Mucosa of rectum (tissue), 2 donors: ENCODE data around the gene TMEM40.

Source experiments
- H3K27ac ChIP-seq, 2 donors: one replicate each; pipeline ENCODE4 v1.7.0; 2013; ENCODE audit warnings: inconsistent platforms in 2 of 2, low read depth in 2 of 2, low read length in 2 of 2
- H3K27me3 ChIP-seq, 2 donors: one replicate each; pipeline ENCODE4 v1.7.0; 2013; ENCODE audit warnings: low read length in 2 of 2; ENCODE audit not compliant: control insufficient read depth in 2 of 2, insufficient read depth in 2 of 2
- H3K36me3 ChIP-seq, 2 donors: one replicate each; pipeline ENCODE4 v1.7.0; 2013; ENCODE audit warnings: low read length in 2 of 2; ENCODE audit not compliant: control insufficient read depth in 2 of 2, insufficient read depth in 2 of 2
- H3K4me1 ChIP-seq, 2 donors: one replicate each; pipeline ENCODE4 v1.7.0; 2013; ENCODE audit warnings: low read length in 2 of 2, mild to moderate bottlenecking in 1 of 2; ENCODE audit not compliant: control insufficient read depth in 2 of 2, insufficient read depth in 2 of 2
- H3K4me3 ChIP-seq, 2 donors: one replicate each; pipeline ENCODE4 v1.7.0; 2013; ENCODE audit warnings: low read length in 2 of 2
- H3K9ac ChIP-seq, 2 donors: one replicate each; pipeline ENCODE4 v1.7.0; 2013; ENCODE audit warnings: low read length in 2 of 2, low read depth in 1 of 2, mild to moderate bottlenecking in 1 of 2
- H3K9me3 ChIP-seq, 2 donors: one replicate each; pipeline ENCODE4 v1.7.0; 2013; ENCODE audit warnings: low read length in 2 of 2; ENCODE audit not compliant: control insufficient read depth in 2 of 2
- donor health status: healthy.
- donor health status: Normal muscosa, but diverticular disease.

The TMEM40 gene

GRCh38 chr3:12750658-12751071 is 8.4 kb downstream of the TMEM40 start:
- Histone ChIP-seq H3K4me3 (no peak overlapping the region), H3K9ac (no peak overlapping the region), H3K27ac (no peak overlapping the region), H3K9me3 (no peaks in the 10 kb centered on the region), H3K27me3 (no peaks in the 10 kb centered on the region), H3K4me1 (no peaks in the 10 kb centered on the region), H3K36me3 (no peaks in the 10 kb centered on the region)

- Histone ChIP-seq H3K4me1 (no peaks in the 10 kb centered on the region), H3K27ac (no peak overlapping the region), H3K27me3 (no peaks in the 10 kb centered on the region), H3K36me3 (no peaks in the 10 kb centered on the region), H3K9me3 (no peaks in the 10 kb centered on the region), H3K9ac (no peak overlapping the region), H3K4me3 (no peak overlapping the region)
These were observed 8.8 kb downstream of the TMEM40 start for GRCh38 chr3:12750223-12750622.

GRCh38 chr3:12748477-12748876 is 10.6 kb downstream of the TMEM40 start:
- H3K4me3 ChIP-seq: no peak overlapping the region
- no peaks in the 10 kb centered on the region for H3K36me3 ChIP-seq
- H3K9ac ChIP-seq: no peak overlapping the region
- H3K9me3 ChIP-seq: no peaks in the 10 kb centered on the region
- H3K4me1 ChIP-seq: no peaks in the 10 kb centered on the region
- no peak overlapping the region for H3K27ac ChIP-seq
- H3K27me3 ChIP-seq: no peaks in the 10 kb centered on the region

- Histone ChIP-seq H3K9me3 (no peaks in the 10 kb centered on the region), H3K27ac (no peak overlapping the region), H3K27me3 (no peaks in the 10 kb centered on the region), H3K36me3 (no peaks in the 10 kb centered on the region), H3K9ac (no peak overlapping the region), H3K4me3 (no peak overlapping the region), H3K4me1 (no peaks in the 10 kb centered on the region)
These were observed 12.6 kb downstream of the TMEM40 start for GRCh38 chr3:12746419-12746818.

GRCh38 chr3:12744326-12744725 is 14.7 kb downstream of the TMEM40 start:
- Histone ChIP-seq H3K36me3 (no peaks in the 10 kb centered on the region), H3K27me3 (no peaks in the 10 kb centered on the region), H3K27ac (no peak overlapping the region)

GRCh38 chr3:12743583-12743982 is 15.5 kb downstream of the TMEM40 start:
- H3K36me3 ChIP-seq: no peaks in the 10 kb centered on the region
- no peak overlapping the region for H3K27ac ChIP-seq
- H3K4me3 ChIP-seq: no peak overlapping the region
- H3K27me3 ChIP-seq: no peaks in the 10 kb centered on the region
- H3K9ac ChIP-seq: no peak overlapping the region
- no peaks in the 10 kb centered on the region for H3K9me3 ChIP-seq
- no peaks in the 10 kb centered on the region for H3K4me1 ChIP-seq

More at GRCh38 chr3:12744326-12744725, 14.7 kb downstream of the TMEM40 start:
- no peak overlapping the region for H3K9ac ChIP-seq
- no peak overlapping the region for H3K4me3 ChIP-seq
- no peaks in the 10 kb centered on the region for H3K4me1 ChIP-seq
- no peaks in the 10 kb centered on the region for H3K9me3 ChIP-seq

GRCh38 chr3:12742330-12743107 is 16.5 kb downstream of the TMEM40 start:
- no peak overlapping the region for H3K27ac ChIP-seq
- H3K36me3 ChIP-seq: no peaks in the 10 kb centered on the region
- H3K27me3 ChIP-seq: no peaks in the 10 kb centered on the region
- H3K9ac ChIP-seq: no peak overlapping the region
- no peak overlapping the region for H3K4me3 ChIP-seq
- no peaks in the 10 kb centered on the region for H3K9me3 ChIP-seq
- H3K4me1 ChIP-seq: no peaks in the 10 kb centered on the region

GRCh38 chr3:12741209-12741608 is 17.9 kb downstream of the TMEM40 start:
- H3K27ac ChIP-seq: no peak overlapping the region
- no peaks in the 10 kb centered on the region for H3K27me3 ChIP-seq
- no peaks in the 10 kb centered on the region for H3K9me3 ChIP-seq
- H3K4me3 ChIP-seq: no peak overlapping the region
- no peaks in the 10 kb centered on the region for H3K4me1 ChIP-seq
- no peak overlapping the region for H3K9ac ChIP-seq
- no peaks in the 10 kb centered on the region for H3K36me3 ChIP-seq

- Histone ChIP-seq H3K4me1 (no peaks in the 10 kb centered on the region), H3K27me3 (no peaks in the 10 kb centered on the region), H3K9me3 (no peaks in the 10 kb centered on the region), H3K9ac (no peak overlapping the region), H3K27ac (no peak overlapping the region), H3K4me3 (no peak overlapping the region), H3K36me3 (no peaks in the 10 kb centered on the region)
These were observed 21.2 kb downstream of the TMEM40 start for GRCh38 chr3:12737833-12738232.

GRCh38 chr3:12737319-12737718 is 21.7 kb downstream of the TMEM40 start:
- no peak overlapping the region for H3K4me3 ChIP-seq
- no peaks in the 10 kb centered on the region for H3K27me3 ChIP-seq
- H3K9me3 ChIP-seq: no peaks in the 10 kb centered on the region
- no peaks in the 10 kb centered on the region for H3K4me1 ChIP-seq
- no peak overlapping the region for H3K27ac ChIP-seq
- no peak overlapping the region for H3K9ac ChIP-seq
- no peaks in the 10 kb centered on the region for H3K36me3 ChIP-seq
